Esophagus muscularis mucosa (tissue), 4 donors: ENCODE data around the gene FBXO28. TPM values are rescaled to one million over a fixed set of nuclear protein-coding genes. Genes with fewer than 3 reads are reported as not detected.

Experiments
- DNase-seq: peaks from one replicate; pipeline ENCODE4 v3.0.0-alpha.2; 2017; ENCODE audit errors: extremely low spot score
- H3K27ac ChIP-seq, 4 donors: fragments of 200-600 bp; sonication (generic); replicated peaks in 1 of 4; 1 replicate in 3 of 4; 2 replicates in 1 of 4; pipeline ENCODE4 v1.5.1; 2016 to 2019; ENCODE audit warnings: mild to moderate bottlenecking in 1 of 4
- H3K27me3 ChIP-seq, 4 donors: fragments of 200-600 bp; sonication (generic); one replicate each; pipeline versions ENCODE4 v1.5.1 to v1.6.0; 2016 to 2019
- H3K36me3 ChIP-seq, 4 donors: fragments of 200-600 bp; sonication (generic); one replicate each; pipeline ENCODE4 v1.5.1; 2016 to 2019
- H3K4me1 ChIP-seq, 4 donors: fragments of 200-600 bp; sonication (generic); one replicate each; pipeline ENCODE4 v1.5.1; 2016 to 2019
- H3K4me3 ChIP-seq, 4 donors: fragments of 200-600 bp; sonication (generic); 1 replicate in 2 of 4; 2 replicates in 2 of 4; pipeline ENCODE4 v1.5.1; 2016 to 2019; ENCODE audit warnings: mild to moderate bottlenecking in 4 of 4, moderate library complexity in 1 of 4
- H3K9me3 ChIP-seq, 4 donors: fragments of 200-600 bp; sonication (generic); 1 replicate in 3 of 4; 2 replicates in 1 of 4; pipeline ENCODE4 v1.5.1; 2016 to 2019
- CTCF ChIP-seq, 3 experiments: fragments of 200-600 bp in 2 of 3; fragments of 450-650 bp in 1 of 3; sonication (generic) in 2 of 3; IDR thresholded peaks; one replicate each; pipeline ENCODE4 v1.5.1; 2017 to 2019; ENCODE audit warnings: antibody characterized with exemption in 3 of 3, mild to moderate bottlenecking in 2 of 3, moderate library complexity in 1 of 3
- EP300 ChIP-seq: sonication (generic); formaldehyde crosslinking; IDR thresholded peaks from one replicate; pipeline ENCODE4 v1.6.1; 2017; ENCODE audit warnings: antibody characterized with exemption
- POLR2A ChIP-seq: fragments of 450-650 bp; IDR thresholded peaks from one replicate; pipeline ENCODE4 v1.6.1; 2017; ENCODE audit warnings: antibody characterized with exemption, moderate library complexity, mild to moderate bottlenecking, low read depth
- POLR2AphosphoS5 ChIP-seq, 2 donors: sonication (generic); formaldehyde crosslinking; IDR thresholded peaks; one replicate each; pipeline ENCODE4 v1.6.1; 2017; ENCODE audit warnings: antibody characterized with exemption in 2 of 2
- WGBS: methylation state at CpG from one replicate; pipeline ENCODE4 v1.1.5; 2018; 5-methylcytosine and 5-hydroxymethylcytosine counted together
- intact Hi-C: fragments of 100-400 bp; cut with DNase I; formaldehyde crosslinking; loops from one replicate; pipeline ENCODE4 v1.15.1; 2023
- total RNA-seq, 4 donors: library from RNA; depleted of rRNA; stranded (reverse); fragments of >200 nt; gene quantifications; one replicate each; pipeline versions ENCODE4 v1.1.0 to v1.2.1, GENCODE V29; 2016

The FBXO28 gene
- total RNA-seq, 4 donors from 2014 or later = 23.1 to 29.8 (median 26.3) TPM

GRCh38 chr1:224162768-224163167 lies 48.9 kb downstream of the FBXO28 start:
- Histone ChIP-seq H3K27me3 (no peaks in the 10 kb centered on the region), H3K4me1 (no peaks in the 10 kb centered on the region), H3K27ac (no peak overlapping the region), H3K9me3 (no peaks in the 10 kb centered on the region), H3K36me3 (peaks cover 12 to 44% (median 24%) of the 10 kb centered on the region in 4 donors), H3K4me3 (no peak overlapping the region)
- no peak for DNase-seq
- intact Hi-C loops = no loop called here
- TF ChIP-seq POLR2AphosphoS5 (IDR thresholded peaks at IDR 0.05) (no peak), POLR2A (no peak), CTCF (IDR thresholded peaks at IDR 0.05) (no peak), EP300 (no peak)
- 98% methylated on average over 8 of the region's 8 CpGs for WGBS

GRCh38 chr1:224163311-224163710 lies 49.4 kb downstream of the FBXO28 start:
- WGBS = 62% methylated on average over 2 of the region's 2 CpGs
- peaks cover 6 to 39% (median 19%) of the 10 kb centered on the region in 4 donors for H3K36me3 ChIP-seq
- no peak overlapping the region for H3K4me3 ChIP-seq
- no peak for DNase-seq
- H3K27me3 ChIP-seq = no peaks in the 10 kb centered on the region
- intact Hi-C loops = no loop called here
- peaks cover 0 to 2% (median under 1%) of the 10 kb centered on the region in 4 donors for H3K4me1 ChIP-seq
- no peak for TF ChIP-seq EP300
- no peak for TF ChIP-seq POLR2A
- TF ChIP-seq POLR2AphosphoS5 (IDR thresholded peaks at IDR 0.05) = no peak
- no peak for TF ChIP-seq CTCF (IDR thresholded peaks at IDR 0.05)
- no peak overlapping the region for H3K27ac ChIP-seq
- no peaks in the 10 kb centered on the region for H3K9me3 ChIP-seq

GRCh38 chr1:224168859-224169380 lies 55.0 kb downstream of the FBXO28 start:
- H3K4me3 ChIP-seq = no peak overlapping the region
- H3K9me3 ChIP-seq = no peaks in the 10 kb centered on the region
- intact Hi-C loops = no loop called here
- H3K36me3 ChIP-seq = no peaks in the 10 kb centered on the region
- no peak for TF ChIP-seq POLR2A
- TF ChIP-seq CTCF (IDR thresholded peaks at IDR 0.05) = no peak
- TF ChIP-seq EP300 = no peak
- peak in 1 of 2 donors; percentile 15 for TF ChIP-seq POLR2AphosphoS5 (IDR thresholded peaks at IDR 0.05)
- WGBS = 25% methylated on average over 5 of the region's 5 CpGs
- no peaks in the 10 kb centered on the region for H3K27me3 ChIP-seq
- no peak for DNase-seq
- H3K27ac ChIP-seq = peak overlapping the region in 2 of 4 donors; percentile 1 to 4
- peaks cover 7 to 13% (median 10%) of the 10 kb centered on the region in 4 donors for H3K4me1 ChIP-seq

GRCh38 chr1:224169718-224170270 lies 55.9 kb downstream of the FBXO28 start:
- Histone ChIP-seq H3K4me3 (no peak overlapping the region), H3K27me3 (no peaks in the 10 kb centered on the region), H3K36me3 (no peaks in the 10 kb centered on the region), H3K9me3 (no peaks in the 10 kb centered on the region), H3K4me1 (peaks cover 7 to 13% (median 10%) of the 10 kb centered on the region in 4 donors), H3K27ac (no peak overlapping the region)
- 89% methylated on average over 4 of the region's 4 CpGs for WGBS
- intact Hi-C loops = loop anchor here (5.0 kb wide), 1 partner anchor 163 kb away; the partner anchor contains the start of gene NVL
- DNase-seq = no peak
- TF ChIP-seq CTCF (IDR thresholded peaks at IDR 0.05) (no peak), POLR2A (no peak), POLR2AphosphoS5 (IDR thresholded peaks at IDR 0.05) (no peak), EP300 (no peak)

GRCh38 chr1:224170343-224170742 lies 56.4 kb downstream of the FBXO28 start:
- peaks cover 8 to 15% (median 12%) of the 10 kb centered on the region in 4 donors for H3K4me1 ChIP-seq
- TF ChIP-seq POLR2AphosphoS5 (IDR thresholded peaks at IDR 0.05) (no peak), CTCF (IDR thresholded peaks at IDR 0.05) (no peak), EP300 (no peak), POLR2A (no peak)
- no peaks in the 10 kb centered on the region for H3K9me3 ChIP-seq
- no peak overlapping the region for H3K27ac ChIP-seq
- no peak for DNase-seq
- H3K36me3 ChIP-seq = no peaks in the 10 kb centered on the region
- no peak overlapping the region for H3K4me3 ChIP-seq
- no peaks in the 10 kb centered on the region for H3K27me3 ChIP-seq
- WGBS = 93% methylated on average over 4 of the region's 4 CpGs
- intact Hi-C loops = loop anchor here (5.0 kb wide), 1 partner anchor 162 kb away; the partner anchor contains the start of gene NVL
